HG02759 (cell line): Measurements from ENCODE around the gene RABEP1.
"Not testable (repeated sequence)": the region's sequence is repeated elsewhere in the genome, so short reads cannot be mapped to it uniquely, and the experiment has no call there.

Experiments used
- ATAC-seq: cut with Tn5 transposase; IDR thresholded peaks from one replicate; pipeline ENCODE4 v1.9.1; 2021; ENCODE audit warnings: mild to moderate bottlenecking, moderate library complexity; ENCODE audit not compliant: unreplicated experiment

RABEP1 gene

GRCh38 chr17:5419356-5419958, 137.4 kb downstream of the RABEP1 start, which contains the start of gene NUP88:
NUP88 (minus strand) TSS chr17:5419662; CDS start chr17:5419650, 12 bp downstream.
- peak; percentile 90 for ATAC-seq

- ATAC-seq, result peak; percentile 61
Observed at GRCh38 chr17:5419959-5420653, 138.0 kb downstream of the RABEP1 start, which contains the start of gene RPAIN. RPAIN (plus strand) TSS chr17:5420182; CDS start chr17:5420211, 29 bp downstream.

GRCh38 chr17:5422505-5422904, 140.4 kb downstream of the RABEP1 start:
- ATAC-seq, result no peak

GRCh38 chr17:5424909-5425308, 142.8 kb downstream of the RABEP1 start:
- ATAC-seq, result no peak

DNA sequence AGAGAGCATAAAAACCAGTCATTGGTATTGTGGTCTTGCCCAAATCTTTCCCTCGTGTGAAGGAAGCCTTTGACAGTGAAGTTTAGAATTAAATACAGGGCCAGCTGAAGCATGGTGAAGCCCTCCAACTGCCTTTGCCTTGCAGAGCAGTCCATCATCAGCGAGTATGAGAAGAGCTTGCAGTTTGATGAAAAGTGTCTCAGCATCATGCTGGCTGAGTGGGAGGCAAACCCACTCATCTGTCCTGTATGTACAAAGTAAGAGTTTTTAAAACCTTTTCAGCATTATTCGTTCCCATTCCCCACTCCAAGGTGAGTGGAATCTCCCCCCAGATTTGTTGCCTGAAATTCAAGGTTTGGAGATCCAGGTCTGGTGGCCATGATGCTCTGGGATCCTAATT, 143.7 kb downstream of the RABEP1 start:
- ATAC-seq, result no peak

GRCh38 chr17:5429191-5429887, 147.3 kb downstream of the RABEP1 start:
- no peak for ATAC-seq

GRCh38 chr17:5430413-5430999, 148.4 kb downstream of the RABEP1 start:
- no peak for ATAC-seq

GRCh38 chr17:5431234-5431633, 149.2 kb downstream of the RABEP1 start:
- ATAC-seq, result not testable (repeated sequence)

GRCh38 chr17:5431949-5432556, 150.0 kb downstream of the RABEP1 start:
- ATAC-seq, result no peak

GRCh38 chr17:5434984-5435383, 152.9 kb downstream of the RABEP1 start:
- no peak for ATAC-seq
